LHCN-M2 (cell line): ENCODE data around the gene CYP2A13. TPM values are rescaled to one million over a fixed set of nuclear protein-coding genes. Genes with fewer than 3 reads are reported as not detected.
"Not testable (repeated sequence)": the region's sequence is repeated elsewhere in the genome, so short reads cannot be mapped to it uniquely, and the experiment has no call there.

Experiments used
- DNase-seq: peaks from one replicate; pipeline ENCODE4 v3.0.0-alpha.2; 2012; ENCODE audit warnings: low read depth
- total RNA-seq: library from RNA; depleted of rRNA; stranded (reverse); fragments of >200 nt; gene quantifications from 2 replicates; pipeline ENCODE4 v1.2.3, GENCODE V29; 2014; rRNA removed

Gene CYP2A13
- total RNA-seq, 1 experiment from 2014 or later = not detected

DNA sequence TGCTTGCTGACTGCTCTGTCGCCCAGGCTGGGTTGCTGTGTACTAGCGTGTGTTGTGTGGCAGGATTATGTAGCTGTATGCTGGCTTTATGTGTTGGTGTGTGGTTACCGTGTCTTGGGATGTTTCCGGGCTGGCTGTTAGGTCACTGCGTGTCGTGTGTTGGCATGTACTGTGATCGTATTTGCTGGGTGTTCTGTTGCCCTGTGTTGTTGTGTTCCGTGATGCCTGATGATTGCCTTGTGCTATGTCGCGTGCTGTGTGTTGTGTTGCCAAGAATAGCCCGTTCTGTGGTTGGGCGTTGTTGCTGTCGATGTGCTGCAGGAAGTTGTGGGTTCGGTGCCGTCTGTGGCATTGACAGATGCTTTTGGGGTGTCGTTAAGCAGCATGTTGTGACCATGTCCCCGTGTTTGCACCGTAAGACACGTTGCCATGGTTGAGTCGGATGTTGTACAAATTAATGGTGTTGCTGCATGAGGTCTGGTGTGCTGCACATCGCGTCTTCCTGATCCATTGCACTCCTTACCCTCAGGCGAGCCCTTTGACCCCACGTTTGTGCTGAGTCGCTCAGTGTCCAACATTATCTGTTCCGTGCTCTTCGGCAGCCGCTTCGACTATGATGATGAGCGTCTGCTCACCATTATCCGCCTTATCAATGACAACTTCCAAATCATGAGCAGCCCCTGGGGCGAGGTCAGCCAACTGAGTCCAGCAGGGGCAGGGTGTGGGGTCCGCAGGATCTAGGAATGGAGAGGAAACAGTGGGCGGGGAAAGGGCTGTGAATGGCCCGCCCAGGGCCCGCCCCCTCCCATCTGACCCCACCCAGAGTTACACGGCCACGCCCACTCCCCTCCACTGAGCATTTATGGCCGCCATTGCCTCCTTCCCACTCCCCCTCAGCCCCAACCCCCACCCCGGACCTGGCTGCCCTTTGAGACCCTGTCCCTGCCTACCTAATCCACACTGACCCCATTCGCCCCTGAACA, 33.0 kb downstream of the CYP2A13 start:
- not testable (repeated sequence) for DNase-seq

DNA sequence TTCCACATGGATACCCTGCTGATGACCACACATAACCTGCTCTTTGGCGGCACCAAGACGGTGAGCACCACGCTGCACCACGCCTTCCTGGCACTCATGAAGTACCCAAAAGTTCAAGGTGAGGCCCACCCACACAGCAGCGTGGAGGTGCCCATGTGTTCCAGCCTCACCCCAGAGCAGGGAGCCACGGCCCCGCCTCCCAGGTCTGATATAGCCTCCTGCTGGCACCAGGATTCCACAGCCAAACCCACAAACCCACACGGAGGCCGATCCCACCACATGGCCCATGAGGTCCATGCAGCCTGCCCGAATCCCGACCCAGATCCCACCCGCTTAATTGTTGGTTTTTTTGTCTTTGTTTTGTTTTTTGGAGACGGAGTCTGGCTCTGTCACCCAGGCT, 34.6 kb downstream of the CYP2A13 start:
- not testable (repeated sequence) for DNase-seq

DNA sequence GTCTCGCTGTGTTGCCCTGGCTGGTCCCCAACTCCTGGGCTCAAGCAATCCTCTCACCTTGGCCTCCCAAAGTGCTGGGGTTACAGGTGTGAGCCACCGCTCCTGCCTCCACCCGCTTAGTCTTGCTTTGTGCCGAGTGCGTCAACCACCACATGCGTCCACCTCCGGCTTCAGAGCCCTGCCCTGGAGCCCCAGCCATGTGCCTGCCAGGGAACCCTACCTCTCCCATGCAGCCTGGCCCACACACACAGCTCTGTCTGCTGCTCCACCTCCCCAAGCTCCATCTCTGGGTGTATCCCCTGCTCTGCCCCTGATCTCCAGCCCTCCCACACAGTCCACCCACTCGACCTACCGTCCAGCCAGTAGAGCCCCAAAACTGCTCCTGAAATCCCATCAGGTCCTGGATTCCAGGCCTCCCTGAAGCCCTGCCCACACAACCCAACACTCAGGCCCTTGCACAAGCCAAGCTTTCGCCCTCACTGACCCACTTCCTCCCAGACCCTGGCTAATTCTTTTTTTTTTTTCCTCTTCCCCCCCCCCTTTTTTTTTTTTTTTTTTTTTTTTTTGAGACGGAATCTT, 35.6 kb downstream of the CYP2A13 start:
- no peak for DNase-seq

DNA sequence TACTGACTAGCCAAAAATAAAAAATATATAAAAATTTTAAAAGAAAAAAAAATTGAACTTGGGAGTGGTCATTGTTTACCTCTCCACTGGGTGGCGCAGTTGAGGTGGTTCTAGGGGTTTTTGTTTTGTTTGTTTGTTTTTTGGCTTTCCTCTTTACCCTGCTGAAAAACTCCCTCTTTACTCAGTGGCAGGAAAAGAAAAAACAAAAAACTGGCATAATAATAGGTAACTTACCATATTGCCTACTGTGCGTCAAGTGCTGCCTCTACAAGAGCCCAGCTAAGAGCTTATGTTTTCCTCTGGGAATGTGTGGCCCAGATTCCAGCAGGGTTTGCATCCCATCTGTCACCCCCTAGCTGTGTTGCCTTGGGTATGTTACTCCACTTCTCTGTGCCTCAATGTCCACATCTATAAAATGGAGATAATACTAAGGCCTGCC, 38.5 kb downstream of the CYP2A13 start:
- peak; percentile 14 for DNase-seq

DNA sequence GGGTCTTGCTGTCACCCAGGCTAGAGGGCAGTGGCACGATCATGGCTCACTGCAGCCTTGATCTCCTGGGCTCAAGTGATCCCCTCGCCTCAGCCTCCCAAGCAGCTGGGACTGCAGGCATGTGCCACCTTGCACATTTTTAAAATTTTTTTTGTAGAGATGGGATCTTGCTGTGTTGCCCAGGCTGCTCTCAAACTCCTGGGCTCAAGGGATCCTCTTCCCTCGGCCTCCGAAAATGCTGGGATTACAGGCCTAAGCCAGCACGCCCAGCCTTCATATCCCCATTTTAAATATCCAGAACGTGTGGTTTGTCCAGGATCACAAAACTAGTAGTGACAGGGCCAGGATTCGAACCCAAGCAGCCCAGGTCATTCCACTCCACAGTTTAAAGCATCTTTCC, 39.1 kb downstream of the CYP2A13 start:
- DNase-seq = not testable (repeated sequence)

DNA sequence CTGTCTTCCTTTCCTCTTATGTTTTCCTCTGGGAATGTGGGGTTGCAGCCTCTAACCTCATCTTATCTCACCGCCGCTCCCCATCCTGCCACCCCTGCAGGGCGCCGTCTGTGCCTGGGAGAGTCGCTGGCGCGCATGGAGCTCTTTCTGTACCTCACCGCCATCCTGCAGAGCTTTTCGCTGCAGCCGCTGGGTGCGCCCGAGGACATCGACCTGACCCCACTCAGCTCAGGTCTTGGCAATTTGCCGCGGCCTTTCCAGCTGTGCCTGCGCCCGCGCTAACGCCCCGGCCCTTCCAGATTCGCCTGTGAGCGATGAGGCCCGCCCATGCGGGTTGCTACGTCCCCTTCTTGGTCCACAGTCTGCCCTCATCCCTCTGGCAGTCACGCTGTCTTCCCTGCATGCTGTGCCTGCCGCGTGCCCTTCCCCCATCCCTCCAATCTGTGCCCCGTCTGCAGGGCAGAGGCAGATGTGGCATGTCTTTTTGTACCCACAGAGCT, 39.6 kb downstream of the CYP2A13 start:
- peak; percentile 51 for DNase-seq

DNA sequence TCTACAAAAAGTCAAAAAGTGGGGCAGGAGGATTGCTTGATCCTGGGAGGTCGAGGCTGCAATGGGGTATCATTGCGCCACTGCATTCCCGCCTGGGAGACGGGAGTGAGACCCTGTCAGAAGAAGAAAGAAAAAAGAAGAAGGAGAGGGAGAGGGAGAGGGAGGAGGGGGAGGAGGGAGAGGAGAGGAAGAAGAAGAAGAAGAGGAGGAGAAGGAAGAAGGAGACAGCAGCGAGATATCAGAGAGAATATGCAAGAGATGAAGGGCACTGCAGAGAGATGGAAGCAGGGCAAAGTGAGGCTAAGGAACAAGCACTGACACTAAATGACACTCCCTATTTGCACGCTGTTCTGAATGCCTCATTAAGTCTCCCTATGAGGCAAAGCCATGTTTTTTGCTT, 40.4 kb downstream of the CYP2A13 start:
- no peak for DNase-seq

DNA sequence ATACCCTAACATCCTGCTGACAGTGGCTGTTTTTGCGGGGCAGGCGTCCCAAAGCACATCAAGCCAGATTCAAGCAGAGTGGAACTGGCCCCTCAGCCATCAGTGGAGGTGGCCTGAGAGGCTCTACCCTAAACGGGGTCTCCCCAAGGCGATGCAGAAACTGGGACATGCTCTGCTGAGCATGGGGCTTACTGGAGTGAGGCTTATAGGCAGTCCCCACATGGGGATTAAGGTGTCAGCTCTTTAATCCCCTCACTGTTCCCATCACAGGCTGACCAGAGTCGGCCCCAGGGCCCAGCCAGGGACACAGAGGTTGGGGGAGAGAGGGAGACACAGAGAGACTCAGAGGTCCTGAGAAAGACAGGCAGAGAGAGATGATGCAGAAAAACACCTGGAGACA, 42.9 kb downstream of the CYP2A13 start:
- no peak for DNase-seq

DNA sequence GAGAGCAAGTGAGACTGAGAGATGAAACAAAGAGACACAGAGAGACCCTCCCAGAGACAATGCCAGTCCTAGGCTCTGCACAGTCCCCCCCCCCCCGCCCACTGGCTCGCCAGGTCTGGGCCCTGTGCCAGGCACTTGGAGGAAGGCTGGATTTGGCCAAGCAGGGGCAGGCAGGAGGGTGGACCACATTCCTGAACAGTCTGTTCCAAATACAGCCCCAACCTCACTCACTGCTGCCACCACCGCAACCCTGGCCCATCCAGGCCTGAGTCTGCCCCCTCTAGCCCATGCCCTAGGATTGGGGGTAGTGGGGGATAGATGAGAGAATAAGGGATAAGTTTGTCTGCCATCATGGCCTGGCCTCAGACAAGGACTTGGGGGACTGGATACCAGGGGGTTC, 45.0 kb downstream of the CYP2A13 start:
- DNase-seq = no peak

DNA sequence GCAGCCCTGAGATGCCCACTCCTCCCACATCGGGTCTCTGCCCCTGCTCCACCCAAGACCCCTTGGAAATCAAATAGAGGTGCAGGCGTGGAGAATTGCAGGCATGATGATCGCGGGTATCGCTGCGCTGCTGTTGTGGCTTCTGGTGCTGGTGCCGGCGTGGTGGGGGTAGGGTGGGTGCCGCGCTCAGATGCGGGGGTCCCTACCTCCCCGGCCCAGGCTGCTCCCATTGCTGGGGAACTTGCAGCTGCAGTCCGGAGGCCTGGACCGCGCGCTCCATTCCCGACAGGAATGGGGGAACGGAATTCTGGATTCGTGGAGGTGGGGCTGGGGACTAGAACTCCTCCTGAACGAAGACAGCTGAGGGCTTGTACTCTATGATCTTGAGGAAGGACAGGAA, 46.4 kb downstream of the CYP2A13 start:
- no peak for DNase-seq

DNA sequence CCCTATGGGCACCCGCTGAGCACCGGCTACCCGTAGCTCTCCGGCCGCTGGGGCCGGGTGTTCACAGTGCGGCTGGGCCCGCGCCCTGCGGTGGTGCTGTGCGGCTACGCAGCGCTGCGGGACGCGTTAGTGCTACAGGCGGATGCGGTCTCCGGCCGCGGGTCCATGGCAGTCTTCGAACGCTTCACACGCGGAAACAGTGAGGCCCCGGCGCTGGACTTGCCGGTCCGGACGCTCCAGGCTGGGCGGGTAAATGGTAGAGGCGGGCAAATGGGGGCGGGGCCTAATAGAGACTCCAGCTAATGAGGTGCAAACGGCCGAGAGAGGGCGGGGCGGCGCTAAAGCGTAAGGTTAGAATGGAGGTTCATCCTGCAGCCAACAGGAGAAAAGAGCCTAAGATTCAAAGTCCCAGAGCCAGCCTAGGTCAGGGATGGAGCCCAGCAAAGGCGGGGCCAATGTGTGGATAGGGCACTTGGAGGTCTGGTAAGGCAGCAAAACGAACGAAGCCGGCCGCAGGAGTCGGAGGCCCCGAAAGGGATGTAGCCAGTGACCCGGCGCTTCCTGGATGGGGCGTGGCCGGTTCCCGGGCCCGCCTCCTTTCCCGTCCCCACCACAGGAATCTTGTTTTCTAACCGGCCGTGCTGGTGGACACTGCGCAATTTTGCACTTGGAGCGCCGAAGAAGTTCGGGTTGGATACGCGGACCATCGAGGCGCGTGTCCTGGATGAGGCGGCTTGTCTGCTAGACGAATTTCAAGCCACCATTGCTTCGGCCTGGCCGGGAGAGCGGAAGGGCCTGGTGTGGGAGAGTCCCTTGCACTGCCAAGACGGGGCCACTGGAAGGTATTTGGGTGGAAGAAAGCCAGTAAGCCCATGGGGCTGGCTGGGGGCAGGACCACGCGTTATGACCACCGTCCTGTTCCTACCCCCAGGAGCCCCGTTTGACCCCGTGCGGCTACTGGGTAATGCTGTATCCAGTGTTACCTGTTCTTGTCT, 47.4 kb downstream of the CYP2A13 start:
- DNase-seq = peak; percentile 2

DNA sequence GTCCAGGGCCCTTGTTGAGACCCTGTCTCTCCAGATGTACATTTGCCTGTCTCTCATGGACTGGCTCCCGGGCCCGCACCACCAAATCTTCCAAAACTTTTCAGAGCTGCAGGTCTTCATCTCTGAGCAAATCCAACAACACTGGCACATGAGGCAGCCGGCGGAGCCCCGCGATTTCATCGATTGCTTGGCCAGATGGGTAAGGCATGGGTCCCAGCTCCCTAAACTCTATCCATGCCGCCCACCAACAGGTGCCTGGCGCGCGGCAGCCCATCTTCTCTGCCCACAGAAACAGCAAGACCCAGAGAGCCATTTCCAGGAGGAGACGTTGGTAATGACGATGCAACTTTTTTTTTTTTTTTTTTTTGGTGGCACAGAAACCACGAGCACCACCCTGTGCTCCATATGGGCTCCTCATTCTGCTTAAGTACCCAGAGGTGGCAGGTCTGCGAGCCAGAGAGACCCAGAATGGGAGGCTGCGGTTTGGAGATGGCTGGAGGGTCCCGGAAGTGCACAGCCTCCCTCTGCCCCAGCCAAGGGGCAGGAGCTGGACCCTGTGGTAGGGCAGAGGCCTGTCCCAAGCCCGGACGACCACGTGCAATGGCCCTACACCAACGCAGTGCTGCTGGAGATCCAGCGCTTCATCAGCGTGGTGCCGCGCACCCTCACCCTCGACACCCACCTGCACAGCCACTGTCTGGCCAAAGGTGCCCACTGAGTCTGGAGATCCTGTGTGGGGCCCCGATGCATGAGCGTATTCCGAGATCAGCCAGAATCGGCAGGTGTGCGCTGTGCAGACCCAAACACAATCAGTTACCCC, 48.6 kb downstream of the CYP2A13 start:
- DNase-seq = no peak

DNA sequence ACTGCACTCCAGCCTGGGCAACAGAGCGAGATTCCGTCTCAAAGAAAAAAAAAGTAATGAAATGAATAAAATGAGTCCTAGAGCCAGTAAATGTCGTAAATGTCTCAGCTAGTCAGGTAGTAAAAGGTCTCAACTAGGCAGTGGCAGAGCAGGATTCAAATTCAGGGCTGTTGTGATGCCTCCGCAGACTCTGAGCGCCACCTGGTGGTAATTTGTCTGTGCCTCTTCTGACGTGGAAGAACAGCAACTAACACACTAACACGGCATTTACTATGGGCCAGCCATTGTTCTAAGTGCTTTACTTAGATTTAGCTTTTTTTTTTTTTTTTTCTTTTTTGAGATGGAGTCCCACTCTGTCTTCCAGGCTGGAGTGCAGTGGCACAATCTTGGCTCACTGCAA, 56.2 kb downstream of the CYP2A13 start:
- DNase-seq = peak; percentile 63

Other genes with a start within 250 kb of the CYP2A13 start
- gene CYP2A6, start 238.0 kb upstream of the CYP2A13 start, total RNA-seq = not detected in 2 replicates
- gene CYP2A7, start 206.2 kb upstream of the CYP2A13 start, total RNA-seq = not detected in 2 replicates
- gene CYP2B6, start 97.2 kb upstream of the CYP2A13 start, total RNA-seq = not detected in 2 replicates
- gene CYP2F1, start 26.0 kb downstream of the CYP2A13 start, total RNA-seq = not detected in 2 replicates
- not detected in 2 replicates for gene CYP2S1, start 104.8 kb downstream of the CYP2A13 start, total RNA-seq
- 254 and 297 TPM in 2 replicates for gene AXL, start 130.8 kb downstream of the CYP2A13 start, total RNA-seq
- gene HNRNPUL1, start 175.9 kb downstream of the CYP2A13 start, total RNA-seq = 153 and 159 TPM in 2 replicates
- gene CCDC97, start 221.7 kb downstream of the CYP2A13 start, total RNA-seq = 10.2 and 15.3 TPM in 2 replicates